Kidney capillary endothelial cell (primary cell): ENCODE data around the gene KCNV2.
A peak's percentile ranks its signal among the peaks of the same experiment; 100 is the strongest.
"Not testable (repeated sequence)": the region's sequence is repeated elsewhere in the genome, so short reads cannot be mapped to it uniquely, and the experiment has no call there.

Source experiments
- DNase-seq: peaks from one replicate; pipeline ENCODE4 v3.0.0-alpha.2; 2018; ENCODE audit warnings: low spot score

KCNV2 gene

DNA sequence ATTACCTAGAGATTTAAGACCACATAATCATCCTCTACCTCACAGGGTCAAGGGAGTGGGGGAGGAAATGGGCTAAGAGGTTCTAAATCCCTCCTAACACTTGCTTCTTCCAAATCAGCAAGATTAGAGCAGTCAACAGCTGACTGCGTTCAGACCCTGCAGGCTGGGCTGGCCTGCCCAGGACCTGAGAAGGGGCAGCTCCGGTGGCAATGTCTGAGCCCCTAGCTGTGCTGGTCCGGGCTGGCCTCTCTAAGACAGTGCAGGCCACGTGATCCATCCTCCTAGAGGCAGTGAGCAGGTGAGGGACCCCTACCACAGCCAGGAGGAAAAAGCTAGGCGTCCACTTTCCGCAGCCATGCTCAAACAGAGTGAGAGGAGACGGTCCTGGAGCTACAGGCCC is at the start of gene KCNV2:
Gene KCNV2, plus strand, starts transcription at position 126 of the 400 bp plus-strand sequence. Its CDS starts 230 bp downstream, at position 356.
- DNase-seq, result no peak

- DNase-seq, result no peak
These were observed 44.1 kb upstream of the KCNV2 start for GRCh38 chr9:2673161-2673560.

- no peak for DNase-seq
These were observed 43.0 kb upstream of the KCNV2 start for GRCh38 chr9:2674141-2674824.

- DNase-seq, result no peak
These were observed 41.5 kb upstream of the KCNV2 start for GRCh38 chr9:2675834-2676233.

DNA sequence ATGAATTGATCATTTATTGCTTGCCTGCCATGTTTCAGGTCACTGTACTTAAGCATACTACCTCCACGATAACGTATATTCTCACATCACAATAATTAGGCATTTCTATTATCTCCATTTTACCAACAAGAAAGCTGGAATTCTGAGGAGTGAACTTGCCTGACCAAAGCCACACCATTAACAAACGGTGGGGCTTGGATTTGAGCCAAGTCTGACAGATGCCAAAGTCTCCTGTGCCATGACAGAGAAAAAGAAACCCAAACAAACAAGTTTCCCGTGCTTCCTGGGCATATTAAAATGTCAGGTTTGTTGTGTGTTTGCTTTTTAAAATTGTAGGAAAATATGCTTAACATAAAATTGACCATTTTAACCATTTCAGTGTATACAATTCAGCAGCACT is 40.8 kb upstream of the KCNV2 start:
- no peak for DNase-seq

DNA sequence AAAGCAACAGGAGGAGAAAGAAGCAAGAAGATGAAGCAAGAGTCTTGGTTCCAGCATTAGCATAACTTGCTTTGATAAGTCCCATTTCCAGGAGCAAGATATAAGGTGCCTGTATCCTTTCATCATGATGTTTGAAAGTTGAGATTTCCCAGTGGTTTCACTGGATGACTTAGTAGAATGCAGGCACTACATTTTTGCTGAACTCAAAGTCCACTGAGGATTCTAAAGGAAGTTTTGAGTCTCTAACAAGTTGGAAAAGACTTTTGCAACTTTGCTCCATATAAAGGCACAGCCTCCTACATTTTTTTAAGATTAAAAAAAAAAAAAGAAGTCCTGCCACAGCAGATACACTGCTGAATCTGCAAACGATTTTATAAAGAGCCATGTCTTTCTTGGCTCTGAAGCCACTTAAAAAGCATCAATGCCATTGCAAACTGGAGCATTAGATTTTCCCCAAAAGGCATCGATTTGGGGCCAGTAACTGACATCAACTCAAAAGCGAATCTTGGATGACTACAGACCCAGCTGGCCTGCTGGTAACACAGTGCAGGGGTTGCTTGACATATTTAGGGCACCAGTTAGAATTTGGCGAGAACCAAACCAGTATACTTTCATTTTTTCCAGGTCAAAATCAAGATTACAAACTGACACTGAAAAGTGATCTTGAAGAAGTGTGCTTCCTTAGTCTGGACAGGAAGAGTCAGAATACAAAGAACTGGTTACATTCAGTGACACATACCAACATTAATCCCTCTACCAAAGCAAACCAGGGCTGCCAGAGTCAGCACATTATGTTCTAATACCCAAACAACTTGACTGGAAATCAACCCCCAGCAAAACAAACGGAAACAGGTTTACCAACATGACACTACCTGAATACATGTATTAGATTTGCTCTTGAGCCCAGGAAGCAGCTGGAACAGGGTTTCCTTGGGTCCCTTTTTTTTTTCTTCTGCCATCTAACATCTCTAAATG is 39.1 kb upstream of the KCNV2 start:
- no peak for DNase-seq

- no peak for DNase-seq
These were observed 38.3 kb upstream of the KCNV2 start for GRCh38 chr9:2679011-2679410.

DNA sequence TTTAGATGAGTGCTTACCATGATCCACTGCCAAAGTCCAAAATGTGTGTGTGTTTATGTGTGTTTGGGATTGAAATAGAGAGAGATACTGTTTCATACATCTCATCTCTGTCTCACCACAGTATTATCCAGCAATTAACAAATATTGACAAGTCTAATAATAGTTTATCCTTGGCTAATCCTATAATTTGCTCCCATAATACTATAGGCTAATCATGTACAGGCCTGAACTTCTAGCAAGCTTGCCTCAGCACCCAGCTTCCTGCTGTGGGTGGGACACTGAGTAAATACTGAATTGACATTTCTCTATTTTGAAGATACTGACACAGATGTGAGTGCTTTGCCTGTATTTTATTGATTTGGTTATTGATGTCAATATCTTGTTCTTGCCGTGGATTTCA is 35.3 kb upstream of the KCNV2 start:
- DNase-seq, result no peak

- no peak for DNase-seq
These were observed 30.4 kb upstream of the KCNV2 start for GRCh38 chr9:2686911-2687310.

- no peak for DNase-seq
These were observed 28.7 kb upstream of the KCNV2 start for GRCh38 chr9:2688636-2689035.

- DNase-seq, result peak; percentile 21
These were observed 26.1 kb upstream of the KCNV2 start for GRCh38 chr9:2691212-2691611.

DNA sequence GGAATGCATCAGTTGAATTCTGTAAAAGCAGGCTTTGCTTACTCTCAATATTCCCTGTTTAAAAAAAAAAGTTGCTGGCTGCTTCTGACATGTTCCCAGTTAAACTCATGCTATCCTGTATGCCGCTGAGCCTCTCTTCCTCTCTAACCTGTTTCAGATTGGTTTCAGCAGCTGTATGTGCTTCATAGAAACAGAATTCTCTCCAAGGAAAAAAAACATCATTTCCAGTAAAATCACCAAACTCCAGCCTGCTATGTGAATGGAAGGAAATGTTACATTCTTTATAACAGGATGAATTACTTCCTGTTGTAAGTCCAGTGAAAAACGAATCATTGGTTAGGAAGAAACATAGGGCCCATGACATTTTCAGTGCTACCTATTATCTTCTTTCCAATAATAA is 25.7 kb upstream of the KCNV2 start:
- DNase-seq, result peak; percentile 50

DNA sequence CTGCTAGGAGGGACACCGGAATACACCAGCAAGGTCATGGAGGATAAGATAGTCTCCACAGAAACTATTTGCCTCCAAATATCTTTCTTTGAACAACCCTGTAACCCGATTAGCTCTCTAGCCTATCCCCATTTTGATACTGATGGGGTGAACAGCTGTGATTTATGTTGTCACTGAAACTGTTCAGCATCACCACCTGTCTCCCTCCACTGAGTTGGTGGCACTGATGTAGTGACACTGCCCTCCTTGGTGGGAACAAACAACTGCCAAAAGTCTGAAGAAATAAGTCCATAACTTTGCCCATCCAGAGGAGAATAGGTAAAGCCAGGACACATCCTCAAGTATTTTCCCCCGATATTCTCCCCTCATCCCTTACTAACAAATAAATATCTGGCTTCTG is 24.3 kb upstream of the KCNV2 start:
- no peak for DNase-seq

GRCh38 chr9:2697492-2697891 is 19.8 kb upstream of the KCNV2 start:
- DNase-seq, result no peak

GRCh38 chr9:2700398-2700797 is 16.9 kb upstream of the KCNV2 start:
- DNase-seq, result no peak

DNA sequence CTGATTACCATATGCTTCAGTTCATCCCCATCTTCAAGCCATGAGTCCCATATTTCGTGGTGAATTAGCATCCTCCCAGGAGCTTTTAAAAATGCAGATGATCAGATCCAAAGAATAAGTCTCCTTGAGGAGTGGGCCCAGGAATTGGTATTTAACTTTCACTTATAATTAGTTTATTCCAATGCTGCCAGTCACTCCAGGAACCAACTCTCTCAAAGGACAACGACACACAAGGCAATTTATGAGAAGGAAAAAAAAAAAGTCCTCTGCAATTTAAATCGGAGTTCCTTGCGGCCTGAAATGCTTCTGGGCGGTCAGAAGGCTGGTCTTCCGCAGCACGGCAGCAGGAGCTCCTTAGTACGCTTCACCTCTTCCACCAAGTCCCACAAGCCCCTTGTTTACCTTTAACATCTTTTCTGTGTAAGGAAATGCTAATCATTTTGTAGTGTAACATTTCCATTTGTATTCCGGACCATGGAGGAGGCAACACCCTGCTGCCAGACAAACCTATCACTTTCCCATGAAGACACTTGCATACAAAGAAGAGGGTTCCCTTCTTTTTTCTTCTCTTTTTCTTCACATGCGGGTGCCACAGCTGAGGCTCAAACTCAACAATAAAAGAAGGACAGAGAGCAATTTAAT is 16.3 kb upstream of the KCNV2 start:
- no peak for DNase-seq

DNA sequence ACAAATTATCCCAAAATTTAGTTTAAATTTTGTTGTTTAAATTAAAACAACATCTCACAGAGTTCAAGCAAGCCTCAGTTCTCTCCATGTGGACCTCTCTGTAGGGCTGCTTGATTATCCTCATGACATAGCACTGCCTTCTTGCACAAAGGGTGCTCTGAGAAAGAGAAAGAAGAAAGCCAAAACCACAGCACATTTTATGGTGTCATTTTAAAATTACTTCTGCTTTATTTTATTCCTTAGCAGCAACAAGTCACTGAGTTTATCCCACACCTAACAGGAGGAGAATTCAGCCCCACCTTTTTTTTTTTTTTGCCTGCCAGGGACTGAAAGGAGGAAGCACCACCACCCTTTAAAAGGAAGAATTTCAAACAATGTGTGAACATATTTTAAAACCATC is 12.8 kb upstream of the KCNV2 start:
- DNase-seq, result no peak

DNA sequence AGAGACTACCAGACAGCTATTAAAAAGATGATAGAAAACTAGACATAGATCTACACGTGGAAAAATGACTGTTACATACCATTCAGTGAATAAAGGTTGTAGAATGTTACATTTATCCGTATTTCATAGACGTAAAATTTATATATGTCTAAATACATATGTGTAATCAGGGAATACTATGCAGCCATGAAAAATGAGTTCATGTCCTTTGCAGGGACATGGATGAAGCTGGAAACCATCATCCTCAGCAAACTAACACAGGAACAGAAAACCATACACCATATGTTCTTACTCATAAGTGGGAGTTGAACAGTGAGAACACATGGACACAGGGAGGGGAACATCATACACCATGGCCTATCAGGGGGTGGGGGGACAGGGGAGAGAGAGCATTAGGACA is 10.1 kb upstream of the KCNV2 start:
- DNase-seq, result not testable (repeated sequence)

DNA sequence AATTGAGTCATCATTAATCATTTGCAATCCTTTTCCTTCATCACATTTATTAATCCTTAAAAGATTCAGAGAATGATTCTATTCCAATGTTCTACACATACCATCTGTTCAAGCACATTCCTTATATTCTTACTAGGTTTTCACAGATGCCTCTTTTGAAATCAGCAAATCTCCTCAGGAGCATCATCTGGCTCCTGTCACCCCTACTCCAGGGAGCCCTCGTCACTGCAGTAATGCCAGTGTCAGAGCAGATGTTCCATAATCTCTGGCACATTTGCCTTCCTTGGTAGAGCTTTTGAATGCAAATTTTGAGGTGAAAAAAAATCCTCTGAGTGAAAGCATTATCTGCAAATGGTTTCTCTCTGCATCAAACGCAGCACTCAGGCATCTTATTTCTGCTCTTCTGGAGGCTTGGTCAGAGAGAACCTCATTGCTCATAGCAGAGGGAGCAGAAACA is 7.6 kb upstream of the KCNV2 start:
- no peak for DNase-seq

- no peak for DNase-seq
These were observed 5.6 kb upstream of the KCNV2 start for GRCh38 chr9:2711716-2712115.

DNA sequence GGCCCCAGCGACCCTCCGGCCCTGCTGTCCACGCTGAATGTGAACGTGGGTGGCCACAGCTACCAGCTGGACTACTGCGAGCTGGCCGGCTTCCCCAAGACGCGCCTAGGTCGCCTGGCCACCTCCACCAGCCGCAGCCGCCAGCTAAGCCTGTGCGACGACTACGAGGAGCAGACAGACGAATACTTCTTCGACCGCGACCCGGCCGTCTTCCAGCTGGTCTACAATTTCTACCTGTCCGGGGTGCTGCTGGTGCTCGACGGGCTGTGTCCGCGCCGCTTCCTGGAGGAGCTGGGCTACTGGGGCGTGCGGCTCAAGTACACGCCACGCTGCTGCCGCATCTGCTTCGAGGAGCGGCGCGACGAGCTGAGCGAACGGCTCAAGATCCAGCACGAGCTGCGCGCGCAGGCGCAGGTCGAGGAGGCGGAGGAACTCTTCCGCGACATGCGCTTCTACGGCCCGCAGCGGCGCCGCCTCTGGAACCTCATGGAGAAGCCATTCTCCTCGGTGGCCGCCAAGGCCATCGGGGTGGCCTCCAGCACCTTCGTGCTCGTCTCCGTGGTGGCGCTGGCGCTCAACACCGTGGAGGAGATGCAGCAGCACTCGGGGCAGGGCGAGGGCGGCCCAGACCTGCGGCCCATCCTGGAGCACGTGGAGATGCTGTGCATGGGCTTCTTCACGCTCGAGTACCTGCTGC is 839 bp downstream of the KCNV2 start:
- no peak for DNase-seq

- DNase-seq, result no peak
These were observed 1.4 kb downstream of the KCNV2 start for GRCh38 chr9:2718698-2719033.
